ENCODE results near the gene FREY1. TPM values are rescaled to one million over a fixed set of nuclear protein-coding genes. Genes with fewer than 3 reads are reported as not detected.
"Not testable (repeated sequence)": the region's sequence is repeated elsewhere in the genome, so short reads cannot be mapped to it uniquely, and the experiment has no call there.

The FREY1 gene
- total RNA-seq, 1 donor from 2014 or later, result 0.78 TPM

DNA sequence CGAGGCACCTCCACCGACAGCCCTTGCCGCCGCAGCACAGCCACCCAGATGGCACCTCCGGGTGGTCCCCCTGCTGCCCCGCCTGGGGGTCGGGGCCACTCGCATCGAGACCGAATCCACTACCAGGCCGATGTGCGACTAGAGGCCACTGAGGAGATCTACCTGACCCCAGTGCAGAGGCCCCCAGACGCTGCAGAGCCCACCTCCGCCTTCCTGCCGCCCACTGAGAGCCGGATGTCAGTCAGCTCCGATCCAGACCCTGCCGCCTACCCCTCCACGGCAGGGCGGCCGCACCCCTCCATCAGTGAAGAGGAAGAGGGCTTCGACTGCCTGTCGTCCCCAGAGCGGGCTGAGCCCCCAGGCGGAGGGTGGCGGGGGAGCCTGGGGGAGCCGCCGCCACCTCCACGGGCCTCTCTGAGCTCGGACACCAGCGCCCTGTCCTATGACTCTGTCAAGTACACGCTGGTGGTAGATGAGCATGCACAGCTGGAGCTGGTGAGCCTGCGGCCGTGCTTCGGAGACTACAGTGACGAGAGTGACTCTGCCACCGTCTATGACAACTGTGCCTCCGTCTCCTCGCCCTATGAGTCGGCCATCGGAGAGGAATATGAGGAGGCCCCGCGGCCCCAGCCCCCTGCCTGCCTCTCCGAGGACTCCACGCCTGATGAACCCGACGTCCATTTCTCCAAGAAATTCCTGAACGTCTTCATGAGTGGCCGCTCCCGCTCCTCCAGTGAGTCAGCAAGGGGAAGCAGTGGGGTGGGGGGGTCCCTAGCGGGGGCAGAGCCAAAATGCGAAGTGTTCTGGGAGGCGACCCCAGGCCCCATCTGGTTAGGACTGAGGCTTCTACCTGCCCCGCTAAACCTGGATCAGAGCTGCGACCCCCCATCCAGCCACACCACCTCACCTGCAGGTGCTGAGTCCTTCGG, 4.4 kb downstream of the FREY1 start:
- Mint-ChIP-seq H3K4me1 (ENCODE audit: low read depth, unreplicated experiment) (peaks cover 29% of the 10 kb centered on the region), H3K4me3 (ENCODE audit: unreplicated experiment) (no peak overlapping the region)
- no peak for DNase-seq

DNA sequence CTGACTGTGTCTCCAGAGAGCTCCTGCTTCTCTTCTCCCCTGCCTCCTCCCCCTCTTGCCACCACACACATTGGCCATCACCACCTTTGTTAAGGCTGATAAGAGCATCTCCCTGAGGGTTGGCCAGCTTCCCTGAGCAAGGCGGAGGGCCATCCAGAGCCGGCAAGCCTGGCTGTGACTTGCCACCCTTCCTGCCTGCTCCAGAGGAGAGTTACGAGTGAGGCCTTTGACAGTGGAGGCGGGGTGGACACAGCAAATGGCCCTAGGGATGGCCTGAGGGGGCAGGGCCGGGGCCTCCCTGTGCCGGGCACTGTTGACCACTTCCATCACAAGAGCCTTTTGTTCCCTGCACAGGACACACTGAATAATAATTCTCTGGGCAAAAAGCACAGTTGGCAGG, 5.4 kb downstream of the FREY1 start:
- no peaks in the 10 kb centered on the region for H3K36me3 Mint-ChIP-seq (ENCODE audit: unreplicated experiment)
- TF ChIP-seq, protein P1, sequence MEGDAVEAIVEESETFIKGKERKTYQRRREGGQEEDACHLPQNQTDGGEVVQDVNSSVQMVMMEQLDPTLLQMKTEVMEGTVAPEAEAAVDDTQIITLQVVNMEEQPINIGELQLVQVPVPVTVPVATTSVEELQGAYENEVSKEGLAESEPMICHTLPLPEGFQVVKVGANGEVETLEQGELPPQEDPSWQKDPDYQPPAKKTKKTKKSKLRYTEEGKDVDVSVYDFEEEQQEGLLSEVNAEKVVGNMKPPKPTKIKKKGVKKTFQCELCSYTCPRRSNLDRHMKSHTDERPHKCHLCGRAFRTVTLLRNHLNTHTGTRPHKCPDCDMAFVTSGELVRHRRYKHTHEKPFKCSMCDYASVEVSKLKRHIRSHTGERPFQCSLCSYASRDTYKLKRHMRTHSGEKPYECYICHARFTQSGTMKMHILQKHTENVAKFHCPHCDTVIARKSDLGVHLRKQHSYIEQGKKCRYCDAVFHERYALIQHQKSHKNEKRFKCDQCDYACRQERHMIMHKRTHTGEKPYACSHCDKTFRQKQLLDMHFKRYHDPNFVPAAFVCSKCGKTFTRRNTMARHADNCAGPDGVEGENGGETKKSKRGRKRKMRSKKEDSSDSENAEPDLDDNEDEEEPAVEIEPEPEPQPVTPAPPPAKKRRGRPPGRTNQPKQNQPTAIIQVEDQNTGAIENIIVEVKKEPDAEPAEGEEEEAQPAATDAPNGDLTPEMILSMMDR (IDR thresholded peaks at IDR 0.05; ENCODE audit: partially characterized antibody, unreplicated experiment), result no peak
- H3K9me3 Mint-ChIP-seq (ENCODE audit: unreplicated experiment), result peaks cover 11% of the 10 kb centered on the region
- peaks cover 22% of the 10 kb centered on the region for H3K27me3 Mint-ChIP-seq (ENCODE audit: unreplicated experiment)
- peak overlapping the region; percentile 96 for H3K4me3 Mint-ChIP-seq (ENCODE audit: unreplicated experiment)
- DNase-seq, result no peak
- peaks cover 34% of the 10 kb centered on the region for H3K4me1 Mint-ChIP-seq (ENCODE audit: low read depth, unreplicated experiment)
- peak overlapping the region; percentile 12 for H3K27ac Mint-ChIP-seq (ENCODE audit: unreplicated experiment)

More for the DNA sequence above, 4.4 kb downstream of the FREY1 start:
- Mint-ChIP-seq H3K27ac (ENCODE audit: unreplicated experiment) (no peak overlapping the region), H3K9me3 (ENCODE audit: unreplicated experiment) (peaks cover 14% of the 10 kb centered on the region), H3K36me3 (ENCODE audit: unreplicated experiment) (no peaks in the 10 kb centered on the region), H3K27me3 (ENCODE audit: unreplicated experiment) (peaks cover 21% of the 10 kb centered on the region)
- TF ChIP-seq, protein P1 (IDR thresholded peaks at IDR 0.05; ENCODE audit: partially characterized antibody, unreplicated experiment), result no peak

DNA sequence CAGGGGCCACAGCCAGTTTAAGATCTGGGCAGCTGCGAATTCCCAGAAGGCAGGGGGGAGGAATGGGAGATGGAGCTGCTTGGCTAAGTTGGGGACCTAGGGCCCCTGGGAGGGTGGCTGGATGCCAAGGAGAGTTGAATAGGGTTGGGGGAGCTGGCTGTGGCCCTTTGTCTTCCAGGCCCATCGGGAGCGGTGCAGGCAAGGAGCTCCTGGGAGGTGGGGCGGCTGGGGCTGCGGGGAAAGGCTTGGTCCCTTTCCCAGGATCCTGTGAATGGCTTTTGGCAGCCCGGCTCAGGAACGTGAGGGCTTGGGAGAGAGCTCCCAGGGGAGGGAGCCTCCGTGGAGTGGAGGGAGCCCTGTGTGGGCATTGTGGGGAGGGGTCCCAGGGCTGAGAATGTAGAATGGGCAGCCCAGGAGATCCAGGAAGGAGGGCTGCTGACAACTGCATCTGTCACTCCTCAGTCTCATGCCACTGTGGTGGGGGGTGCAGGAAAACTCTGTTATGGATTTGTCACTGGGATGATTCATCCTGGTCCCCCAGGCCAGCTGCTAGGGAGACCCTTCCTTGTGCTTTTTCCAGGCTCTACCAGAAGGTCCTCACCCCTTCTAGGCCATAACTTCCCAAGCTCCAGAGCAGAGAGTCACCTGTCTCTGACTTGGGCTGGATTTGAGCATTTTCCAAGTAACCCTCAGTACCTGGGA, 6.0 kb downstream of the FREY1 start:
- Mint-ChIP-seq H3K36me3 (ENCODE audit: unreplicated experiment) (no peaks in the 10 kb centered on the region), H3K4me3 (ENCODE audit: unreplicated experiment) (peak overlapping the region; percentile 96), H3K4me1 (ENCODE audit: low read depth, unreplicated experiment) (peaks cover 31% of the 10 kb centered on the region), H3K27me3 (ENCODE audit: unreplicated experiment) (peaks cover 20% of the 10 kb centered on the region), H3K27ac (ENCODE audit: unreplicated experiment) (peak overlapping the region; percentile 83), H3K9me3 (ENCODE audit: unreplicated experiment) (peaks cover 10% of the 10 kb centered on the region)
- TF ChIP-seq, protein P1 (IDR thresholded peaks at IDR 0.05; ENCODE audit: partially characterized antibody, unreplicated experiment), result no peak
- DNase-seq, result peak; percentile 26

DNA sequence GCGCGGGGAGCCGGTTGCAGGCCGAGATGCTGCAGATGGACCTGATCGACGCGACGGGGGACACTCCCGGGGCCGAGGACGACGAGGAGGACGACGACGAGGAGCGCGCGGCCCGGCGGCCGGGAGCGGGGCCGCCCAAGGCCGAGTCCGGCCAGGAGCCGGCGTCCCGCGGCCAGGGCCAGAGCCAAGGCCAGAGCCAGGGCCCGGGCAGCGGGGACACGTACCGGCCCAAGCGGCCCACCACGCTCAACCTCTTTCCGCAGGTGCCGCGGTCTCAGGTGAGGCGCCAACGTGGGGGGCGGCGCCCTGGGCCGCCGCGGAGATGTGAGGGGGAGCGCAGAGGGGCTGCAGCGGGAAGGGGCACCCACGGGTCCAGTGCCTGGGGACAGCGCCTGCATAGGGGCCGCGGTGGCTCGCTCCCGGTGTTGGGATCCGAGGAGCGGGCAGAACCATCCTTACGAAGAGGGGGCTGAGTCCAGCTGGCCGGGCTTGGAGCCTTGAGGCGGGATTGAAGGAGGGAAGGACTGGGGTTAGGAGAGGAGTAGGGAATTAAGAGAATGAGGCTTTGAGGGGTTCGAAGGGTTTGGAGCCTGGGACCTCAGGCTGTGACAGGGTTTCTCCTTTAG, 6.8 kb downstream of the FREY1 start:
- H3K9me3 Mint-ChIP-seq (ENCODE audit: unreplicated experiment); DNase-seq; H3K36me3 Mint-ChIP-seq (ENCODE audit: unreplicated experiment): not testable (repeated sequence)
- Mint-ChIP-seq H3K4me3 (ENCODE audit: unreplicated experiment) (peak overlapping the region; percentile 96), H3K4me1 (ENCODE audit: low read depth, unreplicated experiment) (peaks cover 34% of the 10 kb centered on the region), H3K27me3 (ENCODE audit: unreplicated experiment) (peaks cover 20% of the 10 kb centered on the region), H3K27ac (ENCODE audit: unreplicated experiment) (peak overlapping the region; percentile 83)

DNA sequence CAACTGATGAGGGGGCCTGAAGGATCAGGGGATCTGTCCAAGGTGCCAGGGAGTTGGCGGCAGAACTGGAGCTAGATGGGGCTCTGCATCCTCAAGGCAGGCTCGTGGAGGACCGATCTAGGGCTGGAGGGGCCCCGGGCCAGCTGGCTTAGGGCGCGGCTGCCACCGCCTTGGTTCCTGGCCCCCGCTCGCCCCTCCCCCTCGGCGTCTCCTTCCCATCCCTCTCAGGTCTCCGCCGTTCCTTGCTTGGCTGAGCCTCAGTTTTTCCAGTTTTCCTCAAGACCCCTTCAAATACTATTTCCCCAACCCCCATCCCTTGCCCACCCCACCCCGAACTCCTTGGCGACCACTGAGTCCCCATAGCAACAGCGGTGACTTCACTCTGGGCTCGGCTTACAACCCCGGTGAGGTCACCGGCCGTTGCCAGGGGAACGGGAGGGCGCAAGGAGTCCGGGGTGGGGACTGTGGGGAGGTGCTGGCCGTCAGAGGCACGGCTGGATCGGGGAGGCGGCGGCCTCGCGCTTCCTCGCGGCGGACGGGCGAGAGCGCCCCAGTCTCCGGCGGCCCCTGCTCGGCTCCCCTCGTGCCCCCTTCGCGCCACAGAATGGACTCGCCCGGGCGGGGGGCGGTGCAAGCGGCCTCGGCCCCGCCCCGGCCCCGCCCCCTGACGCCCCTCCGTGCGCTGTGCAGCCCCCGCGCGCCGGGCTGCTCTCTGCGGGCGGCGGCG, 7.5 kb downstream of the FREY1 start:
- peak overlapping the region; percentile 90 for H3K27ac Mint-ChIP-seq (ENCODE audit: unreplicated experiment)
- peak overlapping the region; percentile 78 for H3K4me3 Mint-ChIP-seq (ENCODE audit: unreplicated experiment)
- peaks cover 40% of the 10 kb centered on the region for H3K4me1 Mint-ChIP-seq (ENCODE audit: low read depth, unreplicated experiment)
- no peaks in the 10 kb centered on the region for H3K36me3 Mint-ChIP-seq (ENCODE audit: unreplicated experiment)
- peaks cover 10% of the 10 kb centered on the region for H3K9me3 Mint-ChIP-seq (ENCODE audit: unreplicated experiment)
- TF ChIP-seq, protein P1 (IDR thresholded peaks at IDR 0.05; ENCODE audit: partially characterized antibody, unreplicated experiment), result no peak
- DNase-seq, result peak; percentile 97
- peaks cover 24% of the 10 kb centered on the region for H3K27me3 Mint-ChIP-seq (ENCODE audit: unreplicated experiment)
